Keratinocyte (primary cell): ENCODE measurements around the gene SIK3. TPM values are rescaled to one million over a fixed set of nuclear protein-coding genes. Genes with fewer than 3 reads are reported as not detected.

Experiments
- DNase-seq: peaks from one replicate; pipeline ENCODE4 v3.0.0-alpha.2; 2011; ENCODE audit warnings: low read depth, missing footprints, low spot score
- FAIRE-seq: peaks from 2 replicates; lab custom pipeline; 2011; peaks lifted over from hg19 to GRCh38; lab: Jason Lieb, UNC
- H2AFZ ChIP-seq: 2 replicates; pipeline ENCODE4 v1.6.0; 2012; ENCODE audit warnings: low read length, control low read depth, inconsistent platforms; ENCODE audit not compliant: control insufficient read depth
- H3K27ac ChIP-seq: 2 replicates; pipeline ENCODE4 v1.5.1; 2011; ENCODE audit warnings: low read length; ENCODE audit not compliant: control insufficient read depth, insufficient read depth
- H3K27me3 ChIP-seq: 3 replicates; pipeline ENCODE4 v1.6.0; 2011; ENCODE audit warnings: low read length; ENCODE audit not compliant: control insufficient read depth, insufficient read depth; ENCODE audit errors: extremely low read depth
- H3K36me3 ChIP-seq, 2 experiments: 2 replicates in 1 of 2; 3 replicates in 1 of 2; pipeline ENCODE4 v1.5.1; 2011; ENCODE audit warnings: low read length in 2 of 2, mild to moderate bottlenecking in 1 of 2; ENCODE audit not compliant: control insufficient read depth in 2 of 2, insufficient read depth in 2 of 2; ENCODE audit errors: extremely low read depth in 1 of 2
- H3K4me1 ChIP-seq: 3 replicates; pipeline ENCODE4 v1.5.1; 2011; ENCODE audit warnings: low read length; ENCODE audit not compliant: control insufficient read depth, insufficient read depth; ENCODE audit errors: extremely low read depth
- H3K4me2 ChIP-seq: 3 replicates; pipeline ENCODE4 v1.6.0; 2011; ENCODE audit warnings: low read depth, low read length; ENCODE audit not compliant: control insufficient read depth, insufficient read depth; ENCODE audit errors: extremely low read depth
- H3K4me3 ChIP-seq, 3 experiments: fragments of 200-600 bp in 1 of 3; sonication (generic) in 1 of 3; 2 replicates in 2 of 3; 3 replicates in 1 of 3; pipeline ENCODE4 v1.5.1; 2011 to 2016; ENCODE audit warnings: low read length in 3 of 3, mild to moderate bottlenecking in 3 of 3, control low read depth in 2 of 3, inconsistent platforms in 1 of 3, low read depth in 1 of 3, mixed read lengths in 1 of 3, mixed run types in 1 of 3, moderate library complexity in 1 of 3; ENCODE audit not compliant: control insufficient read depth in 2 of 3, insufficient read depth in 2 of 3; ENCODE audit errors: extremely low read depth in 1 of 3
- H3K79me2 ChIP-seq: 2 replicates; pipeline ENCODE4 v1.6.0; 2012; ENCODE audit warnings: low read length; ENCODE audit not compliant: control insufficient read depth, insufficient read depth
- H3K9ac ChIP-seq: 3 replicates; pipeline ENCODE4 v1.6.0; 2011; ENCODE audit warnings: low read length; ENCODE audit not compliant: control insufficient read depth, insufficient read depth; ENCODE audit errors: extremely low read depth
- H3K9me1 ChIP-seq: 3 replicates; pipeline ENCODE4 v1.6.0; 2011; ENCODE audit warnings: low read length; ENCODE audit not compliant: control insufficient read depth, insufficient read depth; ENCODE audit errors: extremely low read depth
- H3K9me3 ChIP-seq: 2 replicates; pipeline ENCODE4 v1.5.1; 2012; ENCODE audit warnings: low read depth, low read length; ENCODE audit not compliant: control insufficient read depth
- H4K20me1 ChIP-seq: 3 replicates; pipeline ENCODE4 v1.6.0; 2011; ENCODE audit warnings: low read length; ENCODE audit not compliant: control insufficient read depth, insufficient read depth; ENCODE audit errors: extremely low read depth
- CTCF ChIP-seq, 3 experiments: IDR thresholded peaks in 1 of 3; conservative IDR thresholded peaks in 1 of 3; optimal IDR thresholded peaks in 1 of 3; 2 replicates in 2 of 3; 3 replicates in 1 of 3; pipeline versions ENCODE3 to v1.5.1; 2011; ENCODE audit warnings: low read length in 3 of 3, mild to moderate bottlenecking in 3 of 3, moderate library complexity in 2 of 3, control low read depth in 1 of 3, inconsistent platforms in 1 of 3; ENCODE audit not compliant: insufficient read depth in 2 of 3; ENCODE audit errors: extremely low read depth in 1 of 3
- EZH2 ChIP-seq: IDR thresholded peaks from one replicate; pipeline ENCODE4 v1.6.1; 2012; ENCODE audit warnings: inconsistent platforms, mild to moderate bottlenecking, low read length, moderate library complexity
- dilution Hi-C: fragments of 300-500 bp; cut with MboI; formaldehyde crosslinking; loops from one replicate; pipeline ENCODE4 v1.7.0; 2020; ENCODE audit warnings: low sequenced_read_pairs; ENCODE audit not compliant: extremely low pct_ligation_motif_present
- polyA plus RNA-seq, 5 experiments: library from polyadenylated mRNA; depleted of rRNA in 3 of 5; stranded (reverse) in 3 of 5; stranded (forward) in 1 of 5; unstranded in 1 of 5; fragments of >200 nt; gene quantifications; 1 replicate in 1 of 5; 2 replicates in 3 of 5; 3 replicates in 1 of 5; pipeline versions ENCODE4 v1.2.1 to v1.2.3, GENCODE V29; 2011 to 2012; ENCODE audit warnings: missing spikeins in 2 of 5, low read depth in 1 of 5, low replicate concordance in 1 of 5

SIK3 gene
- polyA plus RNA-seq, 1 donor (not counting 4 experiments of a cell fraction or from before 2014, with no cell fraction given) = 8.2 TPM

- no peak overlapping the region for H3K9ac ChIP-seq
- H3K4me2 ChIP-seq = no peak overlapping the region
- TF ChIP-seq EZH2 = no peak
- no peak for TF ChIP-seq CTCF (optimal IDR thresholded peaks at IDR 0.05 in 1 of 3, IDR thresholded peaks at IDR 0.05 in 1 of 3, conservative IDR thresholded peaks at IDR 0.05 in 1 of 3; ENCODE audit: extremely low read depth in 1 of 3, insufficient read depth in 2 of 3, low read length in 3 of 3)
- H3K27ac ChIP-seq = no peak overlapping the region
- no peak overlapping the region for H2AFZ ChIP-seq
- FAIRE-seq (no peak), DNase-seq (no peak)
- H3K27me3 ChIP-seq = no peaks in the 10 kb centered on the region
- H3K9me1 ChIP-seq = no peaks in the 10 kb centered on the region
- H3K4me3 ChIP-seq = no peak overlapping the region
- H3K36me3 ChIP-seq = peaks cover 14 to 24% of the 10 kb centered on the region in 2 experiments
- no peaks in the 10 kb centered on the region for H3K79me2 ChIP-seq
- dilution Hi-C loops = no loop called here
- no peaks in the 10 kb centered on the region for H4K20me1 ChIP-seq
- H3K9me3 ChIP-seq = no peaks in the 10 kb centered on the region
- no peaks in the 10 kb centered on the region for H3K4me1 ChIP-seq
These were observed 205.9 kb downstream of the SIK3 start for GRCh38 chr11:116892374-116892773.

- no peaks in the 10 kb centered on the region for H3K9me3 ChIP-seq
- dilution Hi-C loops = no loop called here
- H3K4me3 ChIP-seq = no peak overlapping the region
- no peak for TF ChIP-seq EZH2
- TF ChIP-seq CTCF (optimal IDR thresholded peaks at IDR 0.05 in 1 of 3, IDR thresholded peaks at IDR 0.05 in 1 of 3, conservative IDR thresholded peaks at IDR 0.05 in 1 of 3; ENCODE audit: extremely low read depth in 1 of 3, insufficient read depth in 2 of 3, low read length in 3 of 3) = no peak
- H3K27ac ChIP-seq = no peak overlapping the region
- DNase-seq = no peak
- H3K4me2 ChIP-seq = no peak overlapping the region
- H2AFZ ChIP-seq = no peak overlapping the region
- no peaks in the 10 kb centered on the region for H3K27me3 ChIP-seq
- H3K36me3 ChIP-seq = peaks cover 13 to 21% of the 10 kb centered on the region in 2 experiments
- no peak for FAIRE-seq
- no peaks in the 10 kb centered on the region for H4K20me1 ChIP-seq
- H3K9me1 ChIP-seq = no peaks in the 10 kb centered on the region
- no peak overlapping the region for H3K9ac ChIP-seq
- H3K4me1 ChIP-seq = no peaks in the 10 kb centered on the region
- no peaks in the 10 kb centered on the region for H3K79me2 ChIP-seq
These were observed 206.5 kb downstream of the SIK3 start for GRCh38 chr11:116891746-116892145.
